Measurements from ENCODE around the gene VEZT.

Gene VEZT

DNA sequence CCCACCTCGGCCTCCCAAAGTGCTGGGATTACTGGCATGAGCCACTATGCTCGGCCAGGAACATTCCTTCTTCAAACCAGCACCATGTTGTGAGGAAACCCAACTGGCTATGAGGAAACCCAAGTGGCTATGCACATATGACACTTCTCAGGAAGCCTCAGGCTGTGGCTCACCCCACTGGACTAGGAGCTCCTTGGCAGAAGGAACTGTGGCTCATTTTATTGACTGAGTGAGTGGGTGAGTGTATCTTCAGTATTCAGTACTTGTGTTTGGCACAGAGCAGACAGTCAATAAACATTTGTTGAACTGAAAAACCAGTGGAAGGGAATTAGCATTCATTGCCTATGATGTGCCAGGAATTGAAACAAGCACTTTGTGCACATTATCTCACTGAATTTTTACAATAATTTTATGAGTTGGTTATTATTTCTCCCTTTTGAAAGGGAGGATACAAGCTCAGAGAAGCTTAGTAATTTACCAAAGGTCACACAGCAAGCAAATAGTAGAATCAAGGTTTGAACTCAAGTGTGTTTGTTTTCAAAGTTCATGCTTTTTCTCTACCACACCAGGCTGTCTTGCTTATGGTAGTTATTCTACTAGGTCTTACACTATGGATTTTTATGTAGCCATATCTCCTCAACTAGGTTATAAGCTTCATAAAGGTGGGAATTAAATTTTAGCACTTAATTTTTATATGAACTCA is 121.6 kb downstream of the VEZT start:
- H3K79me2 ChIP-seq (ENCODE audit: control insufficient read depth, insufficient read depth, low read length, poor library complexity), result no peaks in the 10 kb centered on the region
- H2BK5ac ChIP-seq (ENCODE audit: low read depth, low read length, poor library complexity), result no peak overlapping the region
- no peak overlapping the region for H3K4me3 ChIP-seq (ENCODE audit: low read depth, low read length)
- H2BK120ac ChIP-seq (ENCODE audit: insufficient read depth, low read length, poor library complexity), result no peak overlapping the region
- no peaks in the 10 kb centered on the region for H3K4me1 ChIP-seq (ENCODE audit: control insufficient read depth in 1 of 2, insufficient read depth in 2 of 2, low read length in 2 of 2)
- H4K12ac ChIP-seq (ENCODE audit: low read depth, low read length), result no peak overlapping the region
- H3K4ac ChIP-seq (ENCODE audit: low read depth, low read length), result no peak overlapping the region
- H4K8ac ChIP-seq (ENCODE audit: low read depth, low read length), result no peak overlapping the region
- H3K23ac ChIP-seq (ENCODE audit: low read length), result no peak overlapping the region
- H3K9me3 ChIP-seq (ENCODE audit: insufficient read depth, low read depth, low read length), result no peaks in the 10 kb centered on the region
- no peak overlapping the region for H3K27ac ChIP-seq (ENCODE audit: low read depth, low read length)
- H3K18ac ChIP-seq (ENCODE audit: low read length), result no peak overlapping the region
- no CpG with 5 or more reads among the region's 2 CpGs for WGBS (ENCODE audit: extremely low coverage, insufficient coverage, insufficient read length)
- no peak overlapping the region for H3K14ac ChIP-seq (ENCODE audit: low read length)
- H3K36me3 ChIP-seq (ENCODE audit: control insufficient read depth in 1 of 2, insufficient read depth in 2 of 2, low read length in 2 of 2), result no peaks in the 10 kb centered on the region
- H3K9ac ChIP-seq (ENCODE audit: low read length), result no peak overlapping the region
- no peak for DNase-seq
- no peak overlapping the region for H2AK5ac ChIP-seq (ENCODE audit: low read length)
- no peak overlapping the region for H2BK12ac ChIP-seq (ENCODE audit: low read length)
- H3K4me2 ChIP-seq (ENCODE audit: low read length), result no peak overlapping the region
- H3K27me3 ChIP-seq (ENCODE audit: insufficient read depth, low read length), result no peaks in the 10 kb centered on the region
- no peak overlapping the region for H2AFZ ChIP-seq (ENCODE audit: insufficient read depth, low read length, poor library complexity)
- H4K91ac ChIP-seq (ENCODE audit: low read depth, low read length), result no peak overlapping the region
- no peaks in the 10 kb centered on the region for H3K79me1 ChIP-seq (ENCODE audit: low read length)

DNA sequence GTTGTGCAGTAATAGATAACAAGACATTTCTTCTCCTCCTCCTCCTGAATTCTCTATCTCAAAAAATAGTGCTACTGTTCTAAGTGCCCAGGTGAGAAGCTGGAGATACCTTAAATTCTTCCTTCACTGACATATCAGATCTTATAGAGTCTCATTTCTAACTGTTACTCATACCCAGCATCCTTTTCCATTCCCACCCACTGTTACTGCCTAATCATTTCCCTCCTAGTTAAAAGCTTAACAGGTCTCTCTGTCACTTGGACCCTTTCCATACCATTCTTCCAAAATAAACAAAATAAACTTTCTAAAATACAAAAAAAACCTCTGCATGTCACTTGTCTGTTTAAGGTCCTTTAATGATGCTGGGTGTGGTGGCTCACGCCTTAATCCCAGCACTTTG is 124.4 kb downstream of the VEZT start:
- Histone ChIP-seq H3K9ac (ENCODE audit: low read length) (no peak overlapping the region), H4K8ac (ENCODE audit: low read depth, low read length) (no peak overlapping the region), H3K27ac (ENCODE audit: low read depth, low read length) (no peak overlapping the region), H3K4me1 (ENCODE audit: control insufficient read depth in 1 of 2, insufficient read depth in 2 of 2, low read length in 2 of 2) (no peaks in the 10 kb centered on the region), H3K4me2 (ENCODE audit: low read length) (no peak overlapping the region), H2BK5ac (ENCODE audit: low read depth, low read length, poor library complexity) (no peak overlapping the region), H3K9me3 (ENCODE audit: insufficient read depth, low read depth, low read length) (no peaks in the 10 kb centered on the region), H2BK120ac (ENCODE audit: insufficient read depth, low read length, poor library complexity) (no peak overlapping the region), H3K79me1 (ENCODE audit: low read length) (no peaks in the 10 kb centered on the region), H3K27me3 (ENCODE audit: insufficient read depth, low read length) (no peaks in the 10 kb centered on the region), H3K4me3 (ENCODE audit: low read depth, low read length) (no peak overlapping the region), H3K14ac (ENCODE audit: low read length) (no peak overlapping the region), H3K36me3 (ENCODE audit: control insufficient read depth in 1 of 2, insufficient read depth in 2 of 2, low read length in 2 of 2) (no peaks in the 10 kb centered on the region), H4K12ac (ENCODE audit: low read depth, low read length) (no peak overlapping the region), H2AK5ac (ENCODE audit: low read length) (no peak overlapping the region), H3K23ac (ENCODE audit: low read length) (no peak overlapping the region), H2AFZ (ENCODE audit: insufficient read depth, low read length, poor library complexity) (no peak overlapping the region), H3K4ac (ENCODE audit: low read depth, low read length) (no peak overlapping the region), H3K18ac (ENCODE audit: low read length) (no peak overlapping the region), H3K79me2 (ENCODE audit: control insufficient read depth, insufficient read depth, low read length, poor library complexity) (no peaks in the 10 kb centered on the region), H4K91ac (ENCODE audit: low read depth, low read length) (no peak overlapping the region), H2BK12ac (ENCODE audit: low read length) (no peak overlapping the region)
- DNase-seq, result no peak
- no CpG with 5 or more reads among the region's 1 CpG for WGBS (ENCODE audit: extremely low coverage, insufficient coverage, insufficient read length)

DNA sequence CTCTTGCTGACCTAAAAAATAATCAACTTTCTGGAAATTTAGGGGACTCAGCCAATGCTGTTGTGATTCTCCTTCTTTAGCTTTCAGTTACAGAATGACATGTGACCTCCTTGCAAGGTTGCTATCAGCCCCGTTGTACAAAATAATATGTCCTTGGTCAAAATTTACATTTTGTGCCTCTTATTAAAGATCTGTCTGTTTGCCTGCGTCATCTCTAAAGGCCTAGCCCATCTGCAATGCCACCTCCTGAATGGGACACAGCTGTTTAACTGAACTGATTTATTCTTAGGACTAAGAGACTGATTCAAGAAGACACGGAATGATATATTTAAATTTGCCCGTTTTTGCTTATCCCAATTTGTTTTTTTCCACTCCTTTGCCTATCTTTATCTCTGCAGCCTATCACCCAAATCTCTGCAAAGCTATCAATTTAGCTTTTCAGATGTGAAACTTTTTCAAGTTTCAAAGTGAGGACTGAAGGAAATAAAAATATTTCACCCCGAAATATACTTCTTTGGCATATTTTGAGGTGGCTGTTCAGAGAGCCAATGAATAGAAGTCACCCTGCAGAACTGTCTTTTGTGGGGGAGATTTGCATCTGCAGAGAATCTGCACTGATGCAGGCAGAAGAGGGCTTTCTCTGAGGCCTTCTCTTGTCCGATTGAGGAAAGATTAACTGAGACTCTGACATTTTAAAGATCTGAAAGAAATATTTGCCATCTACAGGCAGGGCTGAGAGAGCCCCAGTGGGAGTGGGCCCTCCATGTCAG is 126.0 kb downstream of the VEZT start:
- no peak overlapping the region for H2BK5ac ChIP-seq (ENCODE audit: low read depth, low read length, poor library complexity)
- no peaks in the 10 kb centered on the region for H3K79me1 ChIP-seq (ENCODE audit: low read length)
- H3K27me3 ChIP-seq (ENCODE audit: insufficient read depth, low read length), result no peaks in the 10 kb centered on the region
- H3K9ac ChIP-seq (ENCODE audit: low read length), result no peak overlapping the region
- no peaks in the 10 kb centered on the region for H3K9me3 ChIP-seq (ENCODE audit: insufficient read depth, low read depth, low read length)
- H3K27ac ChIP-seq (ENCODE audit: low read depth, low read length), result no peak overlapping the region
- H3K4me2 ChIP-seq (ENCODE audit: low read length), result no peak overlapping the region
- H2AK5ac ChIP-seq (ENCODE audit: low read length), result no peak overlapping the region
- no peak overlapping the region for H4K91ac ChIP-seq (ENCODE audit: low read depth, low read length)
- no peaks in the 10 kb centered on the region for H3K79me2 ChIP-seq (ENCODE audit: control insufficient read depth, insufficient read depth, low read length, poor library complexity)
- H3K18ac ChIP-seq (ENCODE audit: low read length), result no peak overlapping the region
- no CpG with 5 or more reads among the region's 6 CpGs for WGBS (ENCODE audit: extremely low coverage, insufficient coverage, insufficient read length)
- H3K4me1 ChIP-seq (ENCODE audit: control insufficient read depth in 1 of 2, insufficient read depth in 2 of 2, low read length in 2 of 2), result no peaks in the 10 kb centered on the region
- H3K14ac ChIP-seq (ENCODE audit: low read length), result no peak overlapping the region
- H4K12ac ChIP-seq (ENCODE audit: low read depth, low read length), result no peak overlapping the region
- H3K4ac ChIP-seq (ENCODE audit: low read depth, low read length), result no peak overlapping the region
- H4K8ac ChIP-seq (ENCODE audit: low read depth, low read length), result no peak overlapping the region
- H3K23ac ChIP-seq (ENCODE audit: low read length), result no peak overlapping the region
- no peak overlapping the region for H3K4me3 ChIP-seq (ENCODE audit: low read depth, low read length)
- H3K36me3 ChIP-seq (ENCODE audit: control insufficient read depth in 1 of 2, insufficient read depth in 2 of 2, low read length in 2 of 2), result no peaks in the 10 kb centered on the region
- DNase-seq, result no peak
- H2AFZ ChIP-seq (ENCODE audit: insufficient read depth, low read length, poor library complexity), result no peak overlapping the region
- H2BK12ac ChIP-seq (ENCODE audit: low read length), result no peak overlapping the region
- no peak overlapping the region for H2BK120ac ChIP-seq (ENCODE audit: insufficient read depth, low read length, poor library complexity)

DNA sequence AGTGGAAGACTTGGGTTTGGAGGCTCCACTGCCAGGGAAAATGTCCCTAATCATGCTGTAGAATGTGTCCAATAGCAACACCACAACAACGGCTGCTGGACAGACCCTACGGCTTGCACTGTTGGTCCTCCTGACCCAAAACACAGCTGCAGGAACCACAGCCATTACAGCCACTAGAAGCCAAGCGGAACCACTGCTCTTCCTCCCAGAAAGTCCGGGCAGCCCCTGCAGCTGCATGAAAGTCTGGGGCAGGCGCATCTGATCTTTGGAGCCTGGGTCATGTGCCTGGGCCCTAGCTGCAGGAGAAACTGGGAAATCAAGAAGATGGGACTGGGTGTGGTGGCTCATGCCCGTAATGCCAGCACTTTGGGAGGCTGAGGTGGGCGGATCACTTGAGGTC is 131.7 kb downstream of the VEZT start:
- Histone ChIP-seq H3K9me3 (ENCODE audit: insufficient read depth, low read depth, low read length) (no peaks in the 10 kb centered on the region), H2AK5ac (ENCODE audit: low read length) (no peak overlapping the region), H3K9ac (ENCODE audit: low read length) (no peak overlapping the region), H4K91ac (ENCODE audit: low read depth, low read length) (no peak overlapping the region), H3K79me1 (ENCODE audit: low read length) (no peaks in the 10 kb centered on the region), H3K14ac (ENCODE audit: low read length) (no peak overlapping the region), H3K18ac (ENCODE audit: low read length) (no peak overlapping the region), H3K27ac (ENCODE audit: low read depth, low read length) (no peak overlapping the region), H3K4ac (ENCODE audit: low read depth, low read length) (no peak overlapping the region), H2BK120ac (ENCODE audit: insufficient read depth, low read length, poor library complexity) (no peak overlapping the region), H2BK12ac (ENCODE audit: low read length) (no peak overlapping the region), H4K12ac (ENCODE audit: low read depth, low read length) (no peak overlapping the region), H4K8ac (ENCODE audit: low read depth, low read length) (no peak overlapping the region), H3K27me3 (ENCODE audit: insufficient read depth, low read length) (no peaks in the 10 kb centered on the region), H2BK5ac (ENCODE audit: low read depth, low read length, poor library complexity) (no peak overlapping the region), H3K23ac (ENCODE audit: low read length) (no peak overlapping the region), H3K36me3 (ENCODE audit: control insufficient read depth in 1 of 2, insufficient read depth in 2 of 2, low read length in 2 of 2) (no peaks in the 10 kb centered on the region), H3K4me1 (ENCODE audit: control insufficient read depth in 1 of 2, insufficient read depth in 2 of 2, low read length in 2 of 2) (no peaks in the 10 kb centered on the region), H2AFZ (ENCODE audit: insufficient read depth, low read length, poor library complexity) (no peak overlapping the region), H3K79me2 (ENCODE audit: control insufficient read depth, insufficient read depth, low read length, poor library complexity) (no peaks in the 10 kb centered on the region), H3K4me3 (ENCODE audit: low read depth, low read length) (peak overlapping the region; percentile 44), H3K4me2 (ENCODE audit: low read length) (no peak overlapping the region)
- no peak for DNase-seq
- no CpG with 5 or more reads among the region's 7 CpGs for WGBS (ENCODE audit: extremely low coverage, insufficient coverage, insufficient read length)
